ENCODE measurements around the gene BTN2A1. TPM values are rescaled to one million over a fixed set of nuclear protein-coding genes. Genes with fewer than 3 reads are reported as not detected.

Gene BTN2A1
- total RNA-seq, 2 donors from 2014 or later, result 41.2 to 47.4 TPM

- no peak overlapping the region for H3K4me3 Mint-ChIP-seq
- peak overlapping the region in 1 of 2 donors; percentile 15 for H3K27ac Mint-ChIP-seq
- no peaks in the 10 kb centered on the region for H3K9me3 Mint-ChIP-seq
- no peak for DNase-seq (ENCODE audit: low spot score)
- no peak for ATAC-seq
- H3K36me3 Mint-ChIP-seq, result no peaks in the 10 kb centered on the region
- H3K4me1 Mint-ChIP-seq (ENCODE audit: low read depth in 2 of 2), result peaks cover 16 to 19% of the 10 kb centered on the region in 2 donors
- H3K27me3 Mint-ChIP-seq, result no peaks in the 10 kb centered on the region
Observed at GRCh38 chr6:26478100-26478984, 20.6 kb downstream of the BTN2A1 start.

- Mint-ChIP-seq H3K4me1 (ENCODE audit: low read depth in 2 of 2) (peaks cover 11 to 14% of the 10 kb centered on the region in 2 donors), H3K27me3 (no peaks in the 10 kb centered on the region), H3K9me3 (no peaks in the 10 kb centered on the region), H3K36me3 (no peaks in the 10 kb centered on the region), H3K27ac (no peak overlapping the region), H3K4me3 (no peak overlapping the region)
- no peak for DNase-seq (ENCODE audit: low spot score)
- no peak for ATAC-seq
Observed at GRCh38 chr6:26478985-26479278, 21.2 kb downstream of the BTN2A1 start.

DNA sequence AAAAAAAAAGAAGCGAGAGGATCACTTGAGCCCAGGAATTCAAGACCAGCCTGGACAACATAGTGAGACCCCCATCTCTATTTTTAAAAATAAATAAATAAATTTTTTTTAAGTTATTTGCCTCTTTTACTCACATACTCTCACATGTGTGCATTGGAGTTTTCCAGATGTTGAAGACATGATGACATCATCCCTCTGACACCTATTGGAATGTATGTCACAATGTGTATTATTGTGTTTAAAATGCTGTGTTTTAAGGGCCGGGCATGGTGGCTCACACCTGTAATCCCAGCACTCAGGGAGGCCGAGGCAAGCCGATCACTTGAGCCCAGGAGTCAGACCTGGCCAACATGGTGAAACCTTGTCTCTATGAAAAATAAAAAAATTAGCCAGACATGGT, 24.6 kb downstream of the BTN2A1 start:
- Mint-ChIP-seq H3K4me1 (ENCODE audit: low read depth in 2 of 2) (no peaks in the 10 kb centered on the region), H3K27ac (no peak overlapping the region), H3K36me3 (no peaks in the 10 kb centered on the region), H3K4me3 (no peak overlapping the region), H3K27me3 (no peaks in the 10 kb centered on the region), H3K9me3 (no peaks in the 10 kb centered on the region)
- DNase-seq (ENCODE audit: low spot score), result no peak
- ATAC-seq, result no peak

DNA sequence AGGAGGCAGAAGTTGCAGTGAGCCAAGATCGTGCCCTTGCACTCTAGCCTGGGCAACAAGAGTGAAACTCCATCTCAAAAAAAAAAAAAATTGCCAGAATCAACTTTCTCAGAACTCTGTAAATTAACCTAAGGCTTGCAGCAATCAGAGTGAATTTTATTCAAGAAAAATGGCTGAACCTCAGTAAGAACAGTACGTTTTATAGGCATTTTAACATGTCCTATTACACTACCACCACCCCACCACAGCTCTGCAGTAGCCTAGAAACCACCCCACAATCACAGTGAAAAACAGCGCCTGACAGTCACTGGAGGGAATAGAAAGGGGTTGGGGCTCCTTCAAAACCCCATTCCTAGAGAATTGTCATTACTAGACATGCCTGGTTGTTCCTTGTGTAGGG, 26.0 kb downstream of the BTN2A1 start:
- H3K9me3 Mint-ChIP-seq, result peaks cover 4% of the 10 kb centered on the region
- H3K4me1 Mint-ChIP-seq (ENCODE audit: low read depth in 2 of 2), result no peaks in the 10 kb centered on the region
- no peak overlapping the region for H3K4me3 Mint-ChIP-seq
- H3K27ac Mint-ChIP-seq, result no peak overlapping the region
- DNase-seq (ENCODE audit: low spot score) (no peak), ATAC-seq (no peak)
- no peaks in the 10 kb centered on the region for H3K36me3 Mint-ChIP-seq
- H3K27me3 Mint-ChIP-seq, result no peaks in the 10 kb centered on the region

- ATAC-seq (no peak), DNase-seq (ENCODE audit: low spot score) (no peak)
- no peaks in the 10 kb centered on the region for H3K36me3 Mint-ChIP-seq
- no peaks in the 10 kb centered on the region for H3K27me3 Mint-ChIP-seq
- H3K4me1 Mint-ChIP-seq (ENCODE audit: low read depth in 2 of 2), result no peaks in the 10 kb centered on the region
- peaks cover 4% of the 10 kb centered on the region for H3K9me3 Mint-ChIP-seq
- H3K4me3 Mint-ChIP-seq, result no peak overlapping the region
- H3K27ac Mint-ChIP-seq, result no peak overlapping the region
Observed at GRCh38 chr6:26484161-26484560, 26.4 kb downstream of the BTN2A1 start.

- no peaks in the 10 kb centered on the region for H3K4me1 Mint-ChIP-seq (ENCODE audit: low read depth in 2 of 2)
- H3K27ac Mint-ChIP-seq, result no peak overlapping the region
- no peak for ATAC-seq
Observed at GRCh38 chr6:26485112-26485780, 27.5 kb downstream of the BTN2A1 start.

GRCh38 chr6:26486358-26486757, 28.6 kb downstream of the BTN2A1 start:
- DNase-seq (ENCODE audit: low spot score) (no peak), ATAC-seq (no peak)
- no peaks in the 10 kb centered on the region for H3K27me3 Mint-ChIP-seq
- peaks cover 4% of the 10 kb centered on the region for H3K9me3 Mint-ChIP-seq
- H3K27ac Mint-ChIP-seq, result no peak overlapping the region
- H3K4me3 Mint-ChIP-seq, result no peak overlapping the region
- H3K4me1 Mint-ChIP-seq (ENCODE audit: low read depth in 2 of 2), result no peaks in the 10 kb centered on the region
- H3K36me3 Mint-ChIP-seq, result no peaks in the 10 kb centered on the region

More at GRCh38 chr6:26485112-26485780, 27.5 kb downstream of the BTN2A1 start:
- no peaks in the 10 kb centered on the region for H3K27me3 Mint-ChIP-seq
- H3K4me3 Mint-ChIP-seq, result no peak overlapping the region
- no peak for DNase-seq (ENCODE audit: low spot score)
- H3K36me3 Mint-ChIP-seq, result no peaks in the 10 kb centered on the region
- H3K9me3 Mint-ChIP-seq, result peaks cover 4% of the 10 kb centered on the region

GRCh38 chr6:26487466-26487865, 29.7 kb downstream of the BTN2A1 start:
- Mint-ChIP-seq H3K27ac (no peak overlapping the region), H3K36me3 (no peaks in the 10 kb centered on the region), H3K4me3 (no peak overlapping the region), H3K9me3 (peaks cover 4% of the 10 kb centered on the region), H3K27me3 (no peaks in the 10 kb centered on the region), H3K4me1 (ENCODE audit: low read depth in 2 of 2) (no peaks in the 10 kb centered on the region)
- ATAC-seq (no peak), DNase-seq (ENCODE audit: low spot score) (no peak)

DNA sequence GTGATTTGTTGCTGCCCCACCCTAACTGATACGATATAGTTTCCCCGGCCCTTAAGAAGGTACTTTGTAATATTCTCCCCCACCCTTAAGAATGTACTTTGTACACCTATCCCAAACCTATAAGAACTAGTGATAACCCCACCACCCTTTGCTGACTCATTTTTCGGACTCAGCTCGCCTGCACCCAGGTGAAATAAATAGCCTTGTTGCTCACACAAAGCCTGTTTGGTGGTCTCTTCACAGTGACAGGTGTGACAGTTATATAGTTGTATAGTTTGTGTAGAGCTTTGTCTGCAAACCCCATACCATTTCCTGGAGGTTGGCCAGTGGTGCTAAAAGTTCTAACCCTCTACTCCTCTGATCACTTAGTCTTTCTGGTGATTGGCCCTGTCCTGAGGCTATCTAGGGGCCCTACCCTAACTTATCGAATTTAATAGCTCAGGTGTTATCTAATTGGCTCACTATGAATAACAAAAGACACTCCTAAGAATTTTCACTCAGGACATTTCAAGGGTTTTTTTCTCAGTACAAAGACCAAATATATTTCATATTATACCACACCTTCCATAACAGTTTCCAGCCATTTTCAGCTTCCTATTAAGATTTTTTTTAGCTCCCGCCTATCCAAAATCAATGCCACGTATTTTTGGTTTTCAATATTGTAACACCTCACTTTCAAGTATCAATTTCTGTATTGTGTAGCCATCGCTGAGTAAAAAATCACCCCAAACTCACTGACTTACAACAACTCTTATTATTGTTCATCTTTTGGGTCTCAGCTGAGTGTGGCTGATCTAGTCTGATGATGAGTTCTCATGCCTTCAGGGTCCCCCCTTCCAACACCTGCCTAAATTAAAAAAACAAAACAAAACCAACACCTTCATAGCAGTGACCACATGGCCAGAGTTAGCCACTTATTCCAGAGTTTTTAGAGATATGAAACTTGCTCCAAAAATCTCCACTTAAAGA, 32.5 kb downstream of the BTN2A1 start:
- no peak overlapping the region for H3K4me3 Mint-ChIP-seq
- peaks cover 4 to 14% of the 10 kb centered on the region in 2 donors for H3K4me1 Mint-ChIP-seq (ENCODE audit: low read depth in 2 of 2)
- no peak for ATAC-seq
- H3K27ac Mint-ChIP-seq, result no peak overlapping the region
- peaks cover 4% of the 10 kb centered on the region for H3K9me3 Mint-ChIP-seq
- H3K27me3 Mint-ChIP-seq, result peaks cover 8 to 11% of the 10 kb centered on the region in 2 donors
- DNase-seq (ENCODE audit: low spot score), result no peak
- H3K36me3 Mint-ChIP-seq, result no peaks in the 10 kb centered on the region

DNA sequence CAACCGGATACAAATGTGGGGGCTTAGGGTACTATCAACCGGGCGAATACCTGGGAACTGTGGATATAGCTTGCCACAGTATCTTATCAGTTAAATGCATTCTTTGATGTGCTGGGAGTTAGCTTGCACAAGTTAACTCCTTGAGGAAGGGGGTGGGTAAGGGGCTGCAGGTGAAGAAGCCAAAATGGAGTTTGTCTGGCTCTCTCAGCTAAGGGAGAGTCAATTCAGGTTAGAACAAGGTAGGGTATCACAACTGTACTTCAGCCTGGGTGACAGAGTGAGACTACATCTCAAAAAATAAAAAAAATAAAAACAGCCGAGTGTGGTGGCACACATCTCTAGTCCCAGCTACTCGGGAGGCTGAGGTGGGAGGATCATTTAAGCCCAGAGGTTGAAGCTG, 33.8 kb downstream of the BTN2A1 start:
- DNase-seq (ENCODE audit: low spot score), result no peak
- no peak overlapping the region for H3K4me3 Mint-ChIP-seq
- H3K27ac Mint-ChIP-seq, result no peak overlapping the region

GRCh38 chr6:26493258-26493657, 35.5 kb downstream of the BTN2A1 start:
- H3K4me3 Mint-ChIP-seq, result no peak overlapping the region
- peak overlapping the region in 1 of 2 donors; percentile 51 for H3K27ac Mint-ChIP-seq
- no peaks in the 10 kb centered on the region for H3K36me3 Mint-ChIP-seq
- peaks cover 13 to 26% of the 10 kb centered on the region in 2 donors for H3K27me3 Mint-ChIP-seq
- DNase-seq (ENCODE audit: low spot score) (no peak), ATAC-seq (no peak)
- peaks cover 4 to 14% of the 10 kb centered on the region in 2 donors for H3K4me1 Mint-ChIP-seq (ENCODE audit: low read depth in 2 of 2)
- no peaks in the 10 kb centered on the region for H3K9me3 Mint-ChIP-seq

More for the DNA sequence above, 33.8 kb downstream of the BTN2A1 start:
- Mint-ChIP-seq H3K36me3 (no peaks in the 10 kb centered on the region), H3K4me1 (ENCODE audit: low read depth in 2 of 2) (peaks cover 4 to 14% of the 10 kb centered on the region in 2 donors), H3K9me3 (peaks cover 4% of the 10 kb centered on the region), H3K27me3 (peaks cover 10 to 19% of the 10 kb centered on the region in 2 donors)
- no peak for ATAC-seq

GRCh38 chr6:26494117-26494516, 36.4 kb downstream of the BTN2A1 start:
- H3K27me3 Mint-ChIP-seq, result peaks cover 13 to 26% of the 10 kb centered on the region in 2 donors
- DNase-seq (ENCODE audit: low spot score), result no peak
- H3K4me3 Mint-ChIP-seq, result peak overlapping the region; percentile 59
- peak overlapping the region in 1 of 2 donors; percentile 51 for H3K27ac Mint-ChIP-seq
- no peaks in the 10 kb centered on the region for H3K36me3 Mint-ChIP-seq
- no peak for ATAC-seq
- H3K9me3 Mint-ChIP-seq, result no peaks in the 10 kb centered on the region
- peaks cover 4 to 14% of the 10 kb centered on the region in 2 donors for H3K4me1 Mint-ChIP-seq (ENCODE audit: low read depth in 2 of 2)

DNA sequence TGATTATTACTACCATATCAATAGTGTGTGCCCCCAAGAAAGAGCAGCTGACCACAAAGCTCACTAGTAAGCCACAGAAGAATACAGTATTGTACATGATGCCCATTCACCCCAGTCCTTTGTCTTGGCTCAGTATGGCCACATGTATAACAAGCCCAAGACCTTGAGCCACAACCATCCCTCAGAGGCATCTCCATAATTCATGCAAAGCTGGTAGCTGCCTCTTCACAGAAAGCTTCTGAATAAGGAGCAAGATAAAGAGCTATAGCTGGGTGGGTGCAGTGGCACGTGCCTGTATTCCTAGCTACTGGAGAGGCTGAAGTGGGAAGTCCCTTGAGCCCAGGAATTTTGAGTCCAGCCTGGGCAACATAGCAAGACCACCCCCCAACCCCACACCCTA, 37.5 kb downstream of the BTN2A1 start:
- H3K9me3 Mint-ChIP-seq, result no peaks in the 10 kb centered on the region
- peaks cover 5 to 14% of the 10 kb centered on the region in 2 donors for H3K4me1 Mint-ChIP-seq (ENCODE audit: low read depth in 2 of 2)
- H3K27ac Mint-ChIP-seq, result no peak overlapping the region
- DNase-seq (ENCODE audit: low spot score), result no peak
- no peak for ATAC-seq
- peaks cover 17 to 32% of the 10 kb centered on the region in 2 donors for H3K27me3 Mint-ChIP-seq
- H3K36me3 Mint-ChIP-seq, result no peaks in the 10 kb centered on the region
- no peak overlapping the region for H3K4me3 Mint-ChIP-seq
